ENCODE results near the gene SKP2.
"Not testable (repeated sequence)": the region's sequence is repeated elsewhere in the genome, so short reads cannot be mapped to it uniquely, and the experiment has no call there.

SKP2 gene
- 22.4 to 30.8 reads per million in 2 donors for total RNA-seq

DNA sequence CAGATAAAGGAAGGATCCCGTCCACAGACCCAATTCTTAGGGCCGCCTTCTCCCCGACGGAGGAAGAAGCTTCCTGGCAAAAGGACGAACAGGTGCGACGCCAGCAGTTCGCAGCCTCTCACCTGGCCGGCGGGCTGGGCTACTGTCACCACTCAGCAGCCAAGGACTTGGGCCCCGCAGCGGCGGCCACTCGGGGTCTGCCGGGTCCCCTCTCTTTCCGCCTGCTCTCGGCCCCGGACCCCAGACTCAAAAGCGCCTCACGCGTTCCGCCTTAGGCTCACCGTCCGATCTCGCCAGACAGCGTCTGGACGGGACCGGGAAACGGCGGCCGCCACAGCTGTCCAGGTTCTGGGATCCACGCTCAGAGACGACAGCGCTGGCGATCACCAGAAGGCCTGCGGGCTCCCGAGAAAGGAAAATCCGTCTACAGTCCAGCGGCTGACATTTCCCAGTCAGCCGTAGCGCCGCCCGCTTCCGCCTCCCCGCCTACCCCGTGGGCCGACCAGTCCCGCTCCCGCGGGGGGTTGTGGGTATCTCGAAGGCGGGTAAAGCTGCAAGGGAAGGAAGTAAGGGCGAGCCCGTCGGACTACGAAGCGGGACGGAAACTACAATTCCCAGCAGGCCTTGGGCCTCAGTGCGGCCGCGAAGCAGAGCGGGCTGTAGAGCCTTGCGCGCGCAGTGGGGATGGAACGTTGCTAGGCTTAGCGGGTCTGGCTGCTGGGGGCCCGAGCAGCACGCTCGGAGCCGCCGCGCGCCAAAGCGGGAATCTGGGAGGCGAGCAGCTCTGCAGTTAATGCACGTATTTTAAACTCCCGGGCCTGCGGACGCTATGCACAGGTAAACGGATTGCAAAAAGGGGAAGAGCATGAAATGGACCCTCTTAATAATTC is at the start of gene SKP2, which contains the start of gene LMBRD2:
SKP2 (plus strand) TSS at position 678 of the 890 bp plus-strand sequence; CDS start at position 830, 152 bp downstream.
LMBRD2 (minus strand) TSS at position 454 of the 890 bp plus-strand sequence. CDS start 8,538 bp downstream, outside the sequence.
- peak; percentile 91 to 99 (median 97) for DNase-seq

DNA sequence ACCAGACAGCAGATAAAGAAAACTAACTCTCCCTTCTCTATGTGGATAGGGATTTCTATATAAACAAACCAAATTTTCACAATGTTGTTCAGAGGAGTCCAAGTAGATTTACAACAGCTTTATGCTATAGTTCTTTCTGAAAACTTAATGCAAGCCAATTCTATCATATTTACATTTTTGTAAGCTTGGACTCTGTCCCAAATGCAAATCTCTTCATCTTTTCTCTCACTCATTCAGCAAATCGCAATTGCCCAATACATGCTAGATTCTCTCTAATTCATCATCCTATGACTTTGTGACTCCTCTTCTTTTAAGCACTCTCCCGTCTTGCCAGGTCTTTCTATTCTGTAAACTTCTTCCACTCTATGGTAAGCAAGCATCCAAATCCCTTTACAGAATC is 46.1 kb upstream of the SKP2 start:
- no peak for DNase-seq

DNA sequence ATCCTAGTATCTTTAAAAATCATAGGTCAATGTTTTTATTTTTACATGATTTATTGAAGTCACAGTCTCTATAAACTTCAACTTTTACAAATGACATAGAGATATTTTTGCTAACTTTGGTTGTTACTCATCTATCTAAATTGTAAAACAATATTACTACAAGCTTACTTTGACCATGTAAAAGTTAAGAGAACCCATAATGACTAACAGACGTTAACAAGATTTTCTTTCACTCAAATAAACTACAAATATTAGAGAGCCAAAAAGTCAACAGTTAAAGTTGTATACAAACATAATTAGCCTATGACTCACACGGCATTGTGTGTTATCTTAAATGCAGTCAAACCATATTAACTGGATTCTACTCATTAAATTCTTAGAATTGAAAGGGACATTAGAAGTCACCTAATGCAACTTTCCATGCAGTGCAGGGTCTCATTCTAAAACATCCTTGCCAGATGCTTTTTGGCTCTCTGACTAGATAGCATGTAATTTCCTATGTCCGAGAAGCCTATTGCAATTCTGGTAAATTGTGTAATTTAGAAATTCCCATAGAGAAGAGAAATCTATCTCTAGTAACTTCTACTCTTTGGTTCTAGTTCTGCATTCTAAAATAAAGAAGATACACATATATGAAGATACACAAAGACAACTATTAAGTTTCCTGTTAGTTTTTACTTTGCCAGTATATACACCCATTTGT is 43.0 kb upstream of the SKP2 start:
- no peak for DNase-seq

DNA sequence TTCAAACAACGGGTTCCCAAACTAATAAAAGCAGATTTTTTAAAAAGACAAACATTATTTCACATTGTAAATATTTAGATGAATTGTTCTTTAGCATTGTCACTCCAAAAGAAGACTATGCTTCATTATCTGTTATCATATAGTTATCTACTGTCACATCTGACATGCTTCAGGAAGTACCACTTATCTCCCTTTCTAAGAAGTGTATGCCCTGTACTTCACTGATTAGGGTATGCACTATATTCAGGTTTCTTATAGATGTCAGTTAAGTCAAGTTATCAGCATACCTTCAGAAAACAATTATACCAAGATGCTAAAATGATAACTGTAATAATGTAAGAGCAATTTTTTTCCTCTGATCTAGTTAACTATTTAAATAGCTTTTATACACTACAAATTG is 40.7 kb upstream of the SKP2 start:
- peak in 1 of 5 experiments; percentile 29 for DNase-seq

DNA sequence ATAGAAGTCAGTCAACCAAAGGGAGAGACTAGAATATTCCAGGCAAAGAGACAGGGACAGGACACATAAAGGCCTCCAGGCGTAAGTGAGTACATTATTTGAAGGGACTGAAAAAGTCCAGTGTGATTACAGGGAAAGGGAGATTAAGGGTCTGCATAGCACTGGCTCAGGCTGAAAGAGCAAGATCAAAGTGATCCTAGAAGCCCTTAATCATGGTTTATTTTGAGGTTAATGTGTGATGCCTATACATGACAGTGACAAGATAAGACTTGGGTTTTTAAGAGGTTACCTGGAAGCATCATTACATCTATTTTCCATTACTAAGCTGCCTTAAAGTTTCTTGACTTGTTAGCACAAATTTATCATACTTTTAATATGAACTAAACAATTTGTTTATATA is 26.0 kb upstream of the SKP2 start:
- peak in 1 of 5 experiments; percentile 2 for DNase-seq

DNA sequence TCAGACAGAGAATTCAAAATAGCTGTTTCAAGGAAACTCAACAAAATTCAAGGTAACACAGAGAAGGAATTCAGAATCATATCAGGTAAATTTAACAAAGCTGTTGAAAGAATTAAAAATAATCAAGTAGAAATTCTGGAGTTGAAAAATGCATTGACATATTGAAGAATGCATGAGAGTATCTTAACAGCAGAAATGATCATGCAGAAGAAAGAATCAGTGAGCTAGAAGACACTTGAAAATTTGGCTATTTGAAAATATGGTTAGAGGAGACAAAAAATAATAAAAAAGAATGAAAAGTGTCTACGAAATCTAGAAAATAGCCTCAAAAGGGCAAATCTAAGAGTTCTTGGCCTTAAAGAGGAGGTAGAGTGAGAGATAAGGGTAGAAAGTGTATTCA is 23.1 kb upstream of the SKP2 start:
- DNase-seq, result no peak

DNA sequence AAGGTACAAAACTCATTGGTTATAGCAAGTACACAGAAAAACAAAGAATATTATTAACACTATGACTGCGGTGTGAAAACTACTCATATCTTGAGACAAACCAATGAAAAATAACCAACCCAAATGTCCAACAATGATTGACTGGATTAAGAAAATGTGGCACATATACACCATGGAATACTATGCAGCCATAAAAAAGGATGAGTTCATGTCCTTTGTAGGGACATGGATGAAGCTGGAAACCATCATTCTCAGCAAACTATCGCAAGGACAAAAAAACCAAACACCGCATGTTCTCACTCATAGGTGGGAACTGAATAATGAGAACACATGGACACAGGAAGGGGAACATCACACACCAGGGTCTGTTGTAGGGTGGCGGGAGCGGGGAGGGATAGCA is 22.2 kb upstream of the SKP2 start:
- not testable (repeated sequence) for DNase-seq

DNA sequence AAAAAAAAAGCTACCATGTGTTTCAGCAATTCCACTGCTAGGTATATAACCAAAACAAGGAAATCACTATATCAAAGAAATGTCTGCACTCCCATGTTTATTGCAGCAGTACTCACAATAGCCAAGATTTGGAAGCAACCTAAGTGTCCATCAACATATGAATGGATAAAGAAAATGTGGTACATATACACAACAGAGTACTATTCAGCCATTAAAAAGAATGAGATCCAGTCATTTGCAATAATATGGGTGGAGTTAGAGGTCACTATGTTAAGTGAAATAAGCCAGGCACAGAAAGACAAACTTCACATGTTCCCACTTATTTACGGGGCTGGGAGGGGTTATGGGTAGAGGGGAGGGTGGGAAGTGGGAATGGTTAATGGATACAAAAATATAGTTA is 18.9 kb upstream of the SKP2 start:
- not testable (repeated sequence) for DNase-seq

DNA sequence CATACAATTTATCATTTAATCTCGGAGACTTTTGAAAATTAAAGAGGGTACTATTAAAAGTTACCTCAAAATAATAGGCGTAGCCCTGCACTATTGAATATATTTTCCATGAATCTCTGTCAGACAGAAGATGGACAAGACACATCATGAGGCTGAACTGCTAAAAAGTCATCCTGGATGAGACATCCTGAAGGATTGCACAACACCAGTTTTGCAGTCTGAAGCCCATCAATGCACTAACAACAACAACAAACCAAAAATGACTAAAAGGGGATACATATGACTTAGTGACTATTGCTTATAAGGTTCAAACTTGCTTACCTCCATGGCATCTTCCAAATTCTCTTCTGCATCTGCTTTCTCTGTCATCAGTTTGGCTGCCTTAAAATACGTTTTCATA is 15.9 kb upstream of the SKP2 start:
- DNase-seq, result no peak

DNA sequence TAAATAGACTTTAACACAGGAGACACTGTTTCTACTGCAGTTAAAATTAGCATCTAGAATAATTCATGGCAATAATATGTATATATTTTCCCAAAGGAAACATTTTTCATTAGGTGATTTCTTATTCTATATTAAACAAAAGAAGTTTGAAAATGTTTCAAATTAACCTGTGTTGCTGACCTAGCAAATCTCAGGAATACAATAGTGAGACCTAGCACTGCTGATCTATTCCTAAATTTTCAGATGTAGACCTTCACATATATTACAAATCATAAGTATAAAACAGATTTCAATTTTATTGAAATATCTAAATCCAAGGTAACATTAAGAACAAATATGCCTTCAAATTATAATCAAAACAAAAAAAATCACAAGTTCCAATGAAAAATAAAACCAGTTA is 15.3 kb upstream of the SKP2 start:
- no peak for DNase-seq

DNA sequence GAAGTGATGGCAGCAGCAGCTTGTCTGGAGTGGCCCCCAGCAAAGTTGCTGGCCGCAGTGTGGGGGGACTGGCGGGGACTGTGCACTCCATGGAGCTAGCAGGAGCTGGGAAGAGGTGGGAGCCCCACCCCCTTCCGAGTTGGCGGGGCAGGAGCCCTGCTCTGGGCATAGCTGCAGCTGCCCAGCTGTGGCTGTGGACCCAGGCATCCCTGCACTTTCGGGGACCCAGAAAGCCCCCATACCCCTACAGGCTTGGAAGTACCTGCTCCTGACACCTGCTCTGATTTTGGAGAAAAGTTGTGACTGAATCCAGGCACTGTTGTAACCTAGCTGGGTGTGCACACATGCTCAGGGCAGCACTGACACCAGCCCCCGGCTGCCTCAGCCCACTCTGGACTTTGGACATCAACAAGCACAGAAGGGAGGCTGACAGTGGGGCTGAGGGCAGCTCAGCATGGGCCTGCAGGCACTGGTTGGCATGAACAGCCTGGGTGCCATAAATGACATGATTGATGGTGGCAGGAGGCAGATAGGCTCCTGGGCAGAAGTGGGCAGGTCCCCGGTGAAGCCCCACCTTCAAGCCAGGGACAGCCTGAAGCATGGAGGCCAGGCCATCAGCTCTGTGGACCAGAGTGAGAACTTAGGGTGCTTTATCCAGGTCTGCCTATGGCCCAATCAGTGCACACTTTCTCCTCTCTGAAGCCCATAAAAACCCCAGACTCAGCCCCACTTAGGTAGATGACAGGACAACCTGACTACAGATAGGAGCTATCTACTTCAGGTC is 12.8 kb upstream of the SKP2 start:
- no peak for DNase-seq

DNA sequence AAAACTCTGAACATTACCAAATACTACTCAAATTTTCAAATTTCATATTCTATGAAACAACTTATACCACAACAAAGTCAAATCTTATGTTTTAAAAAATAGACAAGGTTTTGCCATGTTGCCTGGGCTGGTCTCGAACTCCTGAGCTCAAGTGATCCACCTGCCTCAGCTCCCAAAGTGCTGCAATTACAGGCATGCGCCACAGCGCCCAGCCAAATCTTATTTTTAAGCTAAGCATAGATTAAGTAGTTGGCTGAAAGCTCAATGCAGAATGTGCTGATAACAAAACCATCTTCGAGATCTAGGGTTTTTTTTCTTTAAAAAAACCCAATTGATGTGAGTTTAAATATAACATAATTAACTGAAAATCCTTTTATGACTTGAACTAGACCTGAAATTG is 6.6 kb upstream of the SKP2 start:
- DNase-seq, result no peak

DNA sequence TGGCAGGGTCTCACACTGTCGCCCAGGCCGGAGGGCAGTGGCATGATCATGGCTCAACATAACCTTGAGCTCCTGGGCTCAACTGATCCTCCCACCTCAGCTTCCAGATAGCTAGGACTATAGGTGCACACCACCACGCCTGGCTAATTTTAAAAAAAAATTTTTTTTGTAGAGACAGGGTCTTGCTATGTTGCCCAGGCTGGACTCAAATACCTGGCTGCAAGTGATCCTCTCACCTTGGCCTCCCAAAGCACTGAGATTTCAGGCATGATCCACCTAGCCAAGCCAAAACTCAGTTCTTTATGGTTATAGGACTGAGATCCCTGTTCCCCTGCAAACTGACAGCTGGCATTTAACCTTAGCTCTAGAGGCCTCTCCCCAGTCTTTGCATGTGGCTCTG is 5.5 kb upstream of the SKP2 start:
- DNase-seq, result no peak

DNA sequence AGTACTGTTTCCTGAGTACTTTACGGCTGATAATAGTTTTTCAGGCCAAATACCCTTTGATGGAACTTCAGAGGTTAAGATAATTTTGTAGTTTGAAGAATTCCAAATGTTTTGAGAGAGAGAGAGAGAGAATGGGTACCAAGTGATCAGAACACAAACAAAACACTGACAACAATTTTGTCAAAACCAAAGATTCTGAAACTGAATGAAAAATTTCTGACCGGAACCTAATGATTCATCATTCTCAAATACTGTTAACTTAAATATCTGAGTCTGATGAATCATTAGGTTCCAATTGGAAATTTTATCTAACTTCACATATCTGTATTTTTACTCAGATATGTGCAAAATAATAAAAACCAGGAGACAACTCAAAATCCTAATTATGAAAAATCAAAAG is 4.2 kb upstream of the SKP2 start:
- no peak for DNase-seq

DNA sequence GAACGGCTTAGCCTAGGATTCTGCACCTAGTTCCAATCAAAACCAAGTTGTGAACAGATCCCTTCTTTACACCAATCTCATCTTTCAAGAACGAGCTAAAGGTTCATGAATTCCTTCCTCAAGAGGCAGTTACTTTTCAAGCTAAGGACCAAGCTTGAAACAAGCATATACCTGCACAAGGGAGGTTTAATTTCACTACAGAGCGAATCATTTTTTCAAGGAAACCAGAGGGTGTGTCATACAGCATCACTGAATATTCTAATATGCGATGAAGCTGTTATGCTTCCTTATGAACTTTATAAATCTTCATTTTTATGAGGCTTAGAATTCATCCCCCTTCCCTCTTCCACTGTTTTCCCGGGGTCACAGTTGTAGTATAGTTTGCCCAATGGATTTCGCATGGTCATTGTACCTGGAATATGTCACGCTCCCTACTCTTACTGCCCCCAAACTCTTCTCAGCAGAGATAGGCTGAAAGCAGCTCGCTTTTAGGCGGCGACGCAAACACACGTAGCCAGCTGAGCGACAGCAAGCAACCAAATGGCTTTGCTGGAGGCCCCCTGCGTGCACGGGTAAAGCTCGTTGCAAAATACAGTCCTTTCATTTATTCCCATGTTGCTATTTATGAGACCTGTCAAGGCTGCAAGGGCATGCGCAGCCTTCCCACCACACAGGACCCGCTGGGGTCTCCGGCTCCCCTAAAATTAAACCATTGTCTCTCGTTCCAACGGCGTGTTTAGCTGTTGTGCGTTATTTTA is 1.1 kb upstream of the SKP2 start:
- peak in 4 of 5 experiments; percentile 19 to 83 (median 21) for DNase-seq

DNA sequence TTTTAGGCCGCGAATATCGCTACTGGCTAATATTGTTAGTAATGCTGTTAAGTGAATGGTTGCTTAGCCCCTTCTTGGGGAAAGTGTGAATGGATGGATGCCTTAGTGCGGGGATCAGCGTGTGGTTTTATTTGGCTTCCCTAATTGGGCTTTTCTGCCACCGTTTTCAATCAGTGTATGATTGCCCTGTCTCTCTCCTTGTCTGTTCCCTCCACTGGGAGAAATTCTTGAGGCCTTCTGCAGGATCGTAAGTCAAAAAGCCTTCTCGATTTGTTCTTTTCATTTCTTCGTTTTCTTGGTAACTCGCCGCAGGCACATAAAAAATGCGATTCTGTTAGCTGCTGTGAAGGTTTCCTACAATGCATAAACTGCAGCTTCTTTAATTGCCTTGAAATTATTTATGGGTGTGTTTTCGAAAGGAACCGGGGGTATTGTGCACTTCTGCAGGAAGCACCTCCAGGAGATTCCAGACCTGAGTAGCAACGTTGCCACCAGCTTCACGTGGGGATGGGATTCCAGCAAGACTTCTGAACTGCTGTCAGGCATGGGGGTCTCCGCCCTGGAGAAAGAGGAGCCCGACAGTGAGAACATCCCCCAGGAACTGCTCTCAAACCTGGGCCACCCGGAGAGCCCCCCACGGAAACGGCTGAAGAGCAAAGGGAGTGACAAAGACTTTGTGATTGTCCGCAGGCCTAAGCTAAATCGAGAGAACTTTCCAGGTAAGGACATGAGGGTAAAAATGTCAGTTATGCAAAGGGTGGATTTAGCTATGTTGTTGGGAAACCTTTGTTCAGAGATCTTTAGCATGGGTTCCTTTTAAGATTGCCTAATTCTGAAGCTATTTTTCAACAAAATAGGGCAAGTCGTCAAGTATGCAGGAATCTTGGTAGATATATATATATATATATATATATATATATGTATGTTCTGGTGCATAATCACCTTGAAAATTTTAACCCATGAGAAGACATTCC is 700 bp downstream of the SKP2 start:
- no peak for DNase-seq

DNA sequence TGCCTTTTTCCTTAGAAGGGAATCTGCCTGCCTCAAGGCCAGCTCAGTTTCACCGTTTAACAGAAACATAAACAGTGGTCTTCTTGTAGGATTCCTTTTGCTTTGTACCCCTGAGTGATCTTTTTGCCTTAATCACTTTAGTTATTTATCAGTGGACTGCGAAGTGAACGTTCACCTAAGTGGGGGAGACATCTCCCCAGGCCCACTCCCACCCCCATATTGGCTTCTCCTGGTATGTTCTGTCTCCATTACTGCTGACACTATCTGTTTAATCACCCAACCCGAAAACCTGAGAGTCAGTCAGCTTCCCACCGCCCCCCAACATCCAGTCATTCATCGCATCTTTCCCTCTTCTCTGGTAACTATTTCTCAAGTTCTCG is 1.4 kb downstream of the SKP2 start:
- no peak for DNase-seq

DNA sequence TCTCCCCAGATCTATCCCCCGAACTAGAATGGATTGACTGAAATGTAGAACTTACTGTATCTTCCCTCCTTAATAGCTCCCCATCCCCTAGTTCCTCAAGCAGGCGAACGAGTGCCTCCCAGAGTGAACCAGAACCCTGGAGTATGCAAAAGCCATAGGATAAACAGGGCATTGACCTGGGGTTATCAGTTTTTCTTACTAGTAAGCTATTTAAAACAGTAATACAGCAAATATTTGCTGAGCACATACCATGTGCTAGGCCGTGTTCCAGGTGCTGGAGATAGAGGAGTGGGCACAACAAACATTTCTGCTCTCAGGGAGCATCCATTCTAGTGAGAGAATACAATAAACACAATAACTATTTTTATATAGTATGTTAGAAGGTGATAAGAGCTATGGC is 1.8 kb downstream of the SKP2 start:
- DNase-seq, result no peak

DNA sequence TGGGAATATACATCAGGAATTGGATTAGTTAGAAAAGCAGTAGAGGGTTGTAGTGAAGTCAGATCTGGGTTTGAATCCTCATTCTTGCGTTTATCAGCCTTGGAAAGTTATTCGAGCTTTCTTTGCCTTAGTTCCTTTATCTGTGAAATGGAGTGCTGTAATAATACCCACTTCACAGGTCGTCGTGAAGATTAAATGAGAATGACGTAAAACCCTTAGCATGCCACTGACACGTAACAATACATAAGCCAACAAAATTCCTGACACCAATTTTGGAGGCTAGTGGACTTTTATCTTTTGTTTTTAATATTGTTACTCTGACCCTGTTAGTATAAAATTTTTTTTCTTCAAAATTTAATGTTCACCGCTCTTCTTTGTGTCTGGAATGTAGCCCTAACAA is 3.4 kb downstream of the SKP2 start:
- no peak for DNase-seq

DNA sequence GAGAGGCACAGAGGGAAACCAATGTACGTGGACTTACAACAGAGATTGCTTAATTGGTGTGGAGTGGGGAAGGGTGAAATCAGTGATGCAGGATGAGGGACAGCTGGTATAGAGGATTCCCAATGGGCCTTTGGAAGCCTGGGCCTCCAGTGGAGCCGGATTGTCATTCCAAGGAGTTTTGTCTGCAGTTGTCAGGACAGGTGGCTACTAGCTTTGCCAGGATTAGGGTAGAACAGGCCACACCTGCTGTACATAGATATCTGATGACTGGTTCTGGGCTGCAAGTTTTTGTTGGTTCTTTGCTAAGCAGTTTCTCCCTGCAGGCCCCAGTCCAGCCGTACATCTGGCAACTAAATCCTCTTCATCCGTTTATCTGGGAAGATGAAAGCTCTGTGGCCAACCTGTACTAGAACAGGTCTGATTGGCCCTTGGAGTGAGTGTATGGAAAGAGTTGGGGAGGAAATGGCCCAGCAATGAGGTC is 4.2 kb downstream of the SKP2 start:
- no peak for DNase-seq

DNA sequence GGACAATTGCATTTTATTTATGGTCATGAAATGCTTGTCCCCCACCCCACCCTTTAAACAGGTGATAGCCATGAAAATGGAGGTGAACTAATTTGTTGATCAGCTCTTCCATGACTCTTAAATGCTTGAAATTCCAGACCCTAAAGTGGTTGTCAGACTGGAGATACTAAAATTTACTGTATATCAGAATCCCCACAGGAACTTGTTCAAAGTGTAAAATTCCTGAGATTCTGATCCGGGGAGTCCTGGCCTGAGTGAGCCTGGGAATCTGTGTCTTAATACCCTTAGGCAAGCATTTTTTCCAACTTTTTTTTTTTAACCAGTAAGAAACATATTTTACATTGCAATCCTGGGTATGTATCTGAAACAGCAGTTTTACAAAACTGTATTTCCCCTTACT is 4.7 kb downstream of the SKP2 start:
- no peak for DNase-seq

Data from T-helper 2 cell (primary cell).